Hepatocyte (in vitro differentiated cells): ENCODE data around the gene HNRNPA2B1. TPM values are rescaled to one million over a fixed set of nuclear protein-coding genes. Genes with fewer than 3 reads are reported as not detected.

Experiments
- DNase-seq: peaks from one replicate; pipeline ENCODE4 v3.0.0-alpha.2; 2016; ENCODE audit warnings: low spot score
- H2AFZ ChIP-seq: fragments of 200-600 bp; sonication (generic); 2 replicates; pipeline ENCODE4 v1.6.0; 2016; ENCODE audit warnings: antibody characterized with exemption, mild to moderate bottlenecking
- H3K27ac ChIP-seq: fragments of 200-600 bp; sonication (generic); 2 replicates; pipeline ENCODE4 v1.5.1; 2016; ENCODE audit warnings: mild to moderate bottlenecking
- H3K27me3 ChIP-seq: fragments of 200-600 bp; sonication (generic); 2 replicates; pipeline ENCODE4 v1.6.1; 2016
- H3K36me3 ChIP-seq: fragments of 200-600 bp; sonication (generic); replicated peaks from 2 replicates; pipeline ENCODE4 v1.5.1; 2016; ENCODE audit warnings: low read depth; ENCODE audit not compliant: insufficient read depth
- H3K4me1 ChIP-seq: fragments of 200-600 bp; sonication (generic); 2 replicates; pipeline ENCODE4 v1.5.1; 2016; ENCODE audit warnings: mild to moderate bottlenecking, moderate library complexity; ENCODE audit not compliant: insufficient read depth
- H3K4me2 ChIP-seq: fragments of 200-600 bp; sonication (generic); 2 replicates; pipeline ENCODE4 v1.6.0; 2016
- H3K4me3 ChIP-seq: fragments of 200-600 bp; sonication (generic); 2 replicates; pipeline ENCODE4 v1.5.1; 2016; ENCODE audit warnings: mild to moderate bottlenecking
- H3K79me2 ChIP-seq: fragments of 200-600 bp; sonication (generic); 2 replicates; pipeline ENCODE4 v1.6.0; 2017; ENCODE audit warnings: mild to moderate bottlenecking
- H3K9me2 ChIP-seq: fragments of 200-600 bp; sonication (generic); replicated peaks from 2 replicates; pipeline ENCODE4 v1.6.0; 2017; ENCODE audit warnings: mild to moderate bottlenecking; ENCODE audit not compliant: insufficient read depth
- H3K9me3 ChIP-seq: fragments of 200-600 bp; sonication (generic); 2 replicates; pipeline ENCODE4 v1.5.1; 2016; ENCODE audit warnings: low read depth, mild to moderate bottlenecking
- H4K20me1 ChIP-seq: fragments of 200-600 bp; sonication (generic); 2 replicates; pipeline ENCODE4 v1.6.0; 2016; ENCODE audit warnings: mild to moderate bottlenecking; ENCODE audit not compliant: insufficient read depth, poor library complexity, severe bottlenecking
- EZH2 ChIP-seq: fragments of 200-600 bp; sonication (generic); IDR thresholded peaks from 2 replicates; pipeline ENCODE4 v1.6.1; 2016; ENCODE audit warnings: antibody characterized with exemption, mild to moderate bottlenecking, borderline replicate concordance
- EZH2phosphoT487 ChIP-seq: fragments of 200-600 bp; sonication (generic); IDR thresholded peaks from one replicate; pipeline ENCODE4 v1.6.1; 2018; ENCODE audit warnings: antibody characterized with exemption, mild to moderate bottlenecking, low read depth, moderate library complexity; ENCODE audit not compliant: unreplicated experiment, severe bottlenecking
- WGBS: methylation state at CpG from one replicate; pipeline ENCODE4 v1.1.6; 2016; ENCODE audit warnings: low lambda C conversion rate; ENCODE audit errors: missing lambda C conversion rate; 5-methylcytosine and 5-hydroxymethylcytosine counted together
- polyA plus RNA-seq: library from polyadenylated mRNA; unstranded; fragments of >200 nt; fragmentation: Nextera tagmentation; extraction: Ambion mirVana; gene quantifications from 2 replicates; pipeline ENCODE4 v1.2.1, GENCODE V29; 2016
- total RNA-seq: library from RNA; depleted of rRNA; stranded (reverse); fragments of >200 nt; gene quantifications from 2 replicates; pipeline ENCODE4 v1.2.3, GENCODE V29; 2014
- TF ChIP-seq, protein P1 (sequence below): fragments of 200-600 bp; sonication (generic); IDR thresholded peaks from 2 replicates; pipeline ENCODE4 v1.5.1; 2016; ENCODE audit warnings: antibody characterized with exemption, mild to moderate bottlenecking; ENCODE audit not compliant: poor library complexity

HNRNPA2B1 gene
- total and polyA plus RNA-seq, 2 experiments from 2014 or later, result 193 to 553 TPM

DNA sequence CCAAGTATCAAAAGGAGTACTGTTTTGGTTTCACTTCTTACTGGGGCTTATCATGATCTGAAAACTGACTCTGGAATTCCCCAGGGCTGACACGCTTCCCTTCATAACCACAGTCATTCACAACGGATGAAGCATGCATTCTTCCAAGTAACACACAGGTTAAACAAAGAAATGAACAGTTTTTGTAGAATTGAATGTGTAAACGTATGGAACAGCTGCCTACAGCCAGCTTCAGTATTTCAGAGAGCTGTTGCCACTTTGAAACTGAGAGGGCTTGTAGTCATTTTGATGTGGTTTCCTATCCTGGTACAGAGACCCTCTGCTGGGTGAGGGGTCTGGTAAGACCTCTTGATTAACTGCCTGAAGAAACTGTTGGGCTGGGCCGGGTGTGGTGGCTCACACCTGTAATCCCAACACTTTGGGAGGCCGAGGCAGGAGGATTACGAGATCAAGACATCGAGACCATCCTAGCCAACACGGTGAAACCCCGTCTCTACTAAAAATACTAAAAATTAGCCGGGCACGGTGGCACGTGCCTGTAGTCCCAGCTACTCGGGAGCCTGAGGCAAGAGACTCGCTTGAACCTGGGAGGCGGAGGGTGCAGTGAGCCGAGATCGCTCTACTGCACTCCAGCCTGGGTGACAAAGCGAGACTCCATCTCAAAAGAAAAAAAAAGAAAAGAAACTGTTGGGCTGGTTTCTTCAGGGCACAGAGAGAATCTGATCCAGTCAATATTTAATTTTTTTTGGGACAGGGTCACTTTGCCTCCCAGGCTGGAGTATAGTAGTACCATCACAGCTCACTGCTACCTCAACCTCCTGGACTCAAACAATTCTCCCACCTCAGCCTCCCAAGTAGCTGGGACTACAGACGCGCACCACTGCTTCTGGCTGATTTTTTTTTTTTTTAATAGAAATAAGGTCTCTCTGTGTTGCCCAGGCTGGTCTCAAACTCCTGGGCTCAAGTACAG, 43.8 kb downstream of the HNRNPA2B1 start:
- no peaks in the 10 kb centered on the region for H3K9me2 ChIP-seq
- peaks cover 25% of the 10 kb centered on the region for H3K4me1 ChIP-seq
- H3K4me2 ChIP-seq, result peak overlapping the region; percentile 57
- TF ChIP-seq EZH2phosphoT487, result no peak
- TF ChIP-seq, protein P1, sequence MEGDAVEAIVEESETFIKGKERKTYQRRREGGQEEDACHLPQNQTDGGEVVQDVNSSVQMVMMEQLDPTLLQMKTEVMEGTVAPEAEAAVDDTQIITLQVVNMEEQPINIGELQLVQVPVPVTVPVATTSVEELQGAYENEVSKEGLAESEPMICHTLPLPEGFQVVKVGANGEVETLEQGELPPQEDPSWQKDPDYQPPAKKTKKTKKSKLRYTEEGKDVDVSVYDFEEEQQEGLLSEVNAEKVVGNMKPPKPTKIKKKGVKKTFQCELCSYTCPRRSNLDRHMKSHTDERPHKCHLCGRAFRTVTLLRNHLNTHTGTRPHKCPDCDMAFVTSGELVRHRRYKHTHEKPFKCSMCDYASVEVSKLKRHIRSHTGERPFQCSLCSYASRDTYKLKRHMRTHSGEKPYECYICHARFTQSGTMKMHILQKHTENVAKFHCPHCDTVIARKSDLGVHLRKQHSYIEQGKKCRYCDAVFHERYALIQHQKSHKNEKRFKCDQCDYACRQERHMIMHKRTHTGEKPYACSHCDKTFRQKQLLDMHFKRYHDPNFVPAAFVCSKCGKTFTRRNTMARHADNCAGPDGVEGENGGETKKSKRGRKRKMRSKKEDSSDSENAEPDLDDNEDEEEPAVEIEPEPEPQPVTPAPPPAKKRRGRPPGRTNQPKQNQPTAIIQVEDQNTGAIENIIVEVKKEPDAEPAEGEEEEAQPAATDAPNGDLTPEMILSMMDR, result no peak
- TF ChIP-seq EZH2, result no peak
- peaks cover 15% of the 10 kb centered on the region for H3K27me3 ChIP-seq
- peaks cover 42% of the 10 kb centered on the region for H3K79me2 ChIP-seq
- 82% methylated on average over 20 of the region's 20 CpGs for WGBS
- H3K9me3 ChIP-seq, result no peaks in the 10 kb centered on the region
- peak; percentile 51 for DNase-seq
- no peak overlapping the region for H3K4me3 ChIP-seq
- H4K20me1 ChIP-seq, result no peaks in the 10 kb centered on the region
- no peak overlapping the region for H2AFZ ChIP-seq
- no peaks in the 10 kb centered on the region for H3K36me3 ChIP-seq
- peak overlapping the region; percentile 84 for H3K27ac ChIP-seq

DNA sequence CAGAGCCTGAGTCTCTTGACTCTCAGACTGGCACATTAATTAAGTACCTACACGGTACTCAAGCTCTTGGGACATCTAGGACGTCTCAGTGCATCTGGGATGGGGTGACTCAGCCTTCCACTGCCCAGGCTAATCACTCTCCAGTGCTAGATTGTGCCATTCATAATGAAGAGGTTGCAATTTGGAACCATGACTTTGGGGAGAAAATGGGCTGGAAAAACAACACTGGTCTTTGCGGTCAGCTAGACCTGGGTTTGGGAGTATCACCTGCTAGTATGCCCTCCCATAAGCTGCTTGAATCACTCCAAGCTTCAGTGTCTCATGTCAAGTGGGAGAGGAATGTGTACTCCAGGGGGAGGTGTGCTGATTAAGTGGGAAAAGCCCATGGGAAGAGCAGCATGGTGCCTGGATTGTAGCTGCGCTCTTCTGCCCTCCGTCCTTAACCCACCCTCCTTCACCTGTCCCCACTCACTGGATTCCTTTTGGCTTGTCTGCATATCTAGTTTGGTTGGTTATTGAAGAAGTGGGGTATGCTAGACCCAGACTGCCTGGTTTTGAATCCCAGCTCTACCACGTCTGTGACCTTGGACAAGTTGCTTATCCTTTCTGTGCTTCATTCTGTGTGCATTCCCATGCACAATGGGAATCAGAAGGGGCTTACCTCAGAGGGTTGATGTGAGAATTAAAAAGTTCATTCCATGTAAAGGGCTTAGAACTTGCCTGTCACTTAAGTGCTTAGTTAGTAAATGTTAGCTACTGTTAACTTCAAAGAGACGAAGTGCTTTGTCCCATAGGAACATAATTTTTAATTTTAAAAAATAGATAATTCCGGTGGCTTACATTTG, 44.8 kb downstream of the HNRNPA2B1 start:
- no peak for DNase-seq
- TF ChIP-seq EZH2 (no peak), EZH2phosphoT487 (no peak)
- H3K9me2 ChIP-seq, result no peaks in the 10 kb centered on the region
- H3K27ac ChIP-seq, result peak overlapping the region; percentile 71
- peaks cover 42% of the 10 kb centered on the region for H3K79me2 ChIP-seq
- no peaks in the 10 kb centered on the region for H3K9me3 ChIP-seq
- H2AFZ ChIP-seq, result no peak overlapping the region
- no peaks in the 10 kb centered on the region for H4K20me1 ChIP-seq
- WGBS, result 63% methylated on average over 8 of the region's 8 CpGs
- H3K36me3 ChIP-seq, result no peaks in the 10 kb centered on the region
- peaks cover 25% of the 10 kb centered on the region for H3K4me1 ChIP-seq
- peaks cover 20% of the 10 kb centered on the region for H3K27me3 ChIP-seq
- no peak overlapping the region for H3K4me3 ChIP-seq
- peak overlapping the region; percentile 57 for H3K4me2 ChIP-seq

DNA sequence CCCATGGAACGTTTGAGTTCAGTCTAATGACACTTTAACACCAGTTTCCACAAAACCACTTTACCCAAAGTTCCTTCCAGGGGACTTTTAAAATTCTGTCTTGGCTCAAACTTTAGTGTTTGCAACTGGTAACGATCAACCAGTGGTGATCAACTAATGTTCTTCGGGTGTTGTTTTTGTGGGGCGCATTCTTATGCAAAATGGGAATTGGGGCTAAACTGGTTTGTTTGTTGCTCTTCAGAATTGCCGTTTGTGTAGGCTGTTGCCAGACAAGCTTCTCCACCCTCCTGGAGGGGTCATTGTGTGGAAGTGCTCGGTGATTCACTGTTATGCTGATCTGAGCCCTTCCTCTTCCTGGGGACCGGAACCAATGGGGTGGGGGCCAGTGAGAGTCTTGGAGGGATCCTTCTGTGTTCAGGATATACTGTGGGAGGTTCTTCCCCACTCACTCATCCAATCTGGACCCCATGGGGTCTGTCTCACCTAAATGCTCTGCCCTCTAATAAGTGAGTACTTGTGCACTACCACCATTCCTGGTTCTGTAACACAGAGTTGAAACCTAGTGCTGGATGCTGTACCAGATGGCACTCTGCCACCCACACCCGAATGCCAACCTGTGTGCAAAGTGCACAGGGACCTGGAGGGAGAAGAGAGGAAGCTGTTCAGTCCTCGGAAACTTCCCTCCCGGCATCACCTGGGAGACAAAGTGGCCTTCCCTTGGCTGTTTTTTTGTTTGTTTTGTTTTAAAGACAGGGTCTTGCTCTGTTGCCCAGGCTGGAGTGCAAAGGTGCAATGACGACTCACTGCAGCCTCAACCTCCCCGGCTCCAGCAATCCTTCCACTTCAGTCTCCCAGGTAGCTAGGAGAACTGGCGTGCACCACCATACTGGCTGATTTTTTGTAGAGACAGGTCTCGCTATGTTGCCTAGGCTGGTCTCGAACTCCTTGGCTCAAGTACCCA, 46.4 kb downstream of the HNRNPA2B1 start:
- H3K9me3 ChIP-seq, result no peaks in the 10 kb centered on the region
- H4K20me1 ChIP-seq, result no peaks in the 10 kb centered on the region
- H3K4me2 ChIP-seq, result peak overlapping the region; percentile 97
- no peak overlapping the region for H2AFZ ChIP-seq
- WGBS, result 74% methylated on average over 15 of the region's 15 CpGs
- H3K36me3 ChIP-seq, result no peaks in the 10 kb centered on the region
- TF ChIP-seq, protein P1, result no peak
- TF ChIP-seq EZH2phosphoT487, result no peak
- no peak for TF ChIP-seq EZH2
- no peak overlapping the region for H3K4me3 ChIP-seq
- no peak overlapping the region for H3K27ac ChIP-seq
- peaks cover 42% of the 10 kb centered on the region for H3K79me2 ChIP-seq
- no peaks in the 10 kb centered on the region for H3K9me2 ChIP-seq
- DNase-seq, result no peak
- peaks cover 20% of the 10 kb centered on the region for H3K27me3 ChIP-seq
- peaks cover 20% of the 10 kb centered on the region for H3K4me1 ChIP-seq
